Calu3 (cell line): ENCODE data around the gene SPSB1. TPM values are rescaled to one million over a fixed set of nuclear protein-coding genes. Genes with fewer than 3 reads are reported as not detected.

Experiments used
- BruUV-seq: library from RNA; stranded (reverse); fragments of 400-500 nt; replicated peaks from 2 replicates; lab custom pipeline; 2021; lab: Mats Ljungman, UMichigan
- CTCF ChIA-PET: fragments of 300-600 bp; sonication (Branson Sonifier 250); formaldehyde crosslinking; loops from one replicate; lab custom pipeline; 2022; ENCODE audit warnings: antibody characterized with exemption; lab: Charles Lee
- DNase-seq: peaks from one replicate; pipeline ENCODE4 v3.0.0; 2022
- H3K27ac Mint-ChIP-seq: one replicate; pipeline ENCODE4 v1.8.0; 2022; ENCODE audit warnings: mixed read lengths; ENCODE audit not compliant: unreplicated experiment
- H3K27me3 Mint-ChIP-seq: one replicate; pipeline ENCODE4 v1.8.0; 2022; ENCODE audit warnings: mixed read lengths; ENCODE audit not compliant: unreplicated experiment
- H3K36me3 Mint-ChIP-seq: one replicate; pipeline ENCODE4 v1.8.0; 2022; ENCODE audit warnings: mild to moderate bottlenecking, moderate library complexity, mixed read lengths; ENCODE audit not compliant: insufficient read depth, unreplicated experiment
- H3K4me1 Mint-ChIP-seq: one replicate; pipeline ENCODE4 v1.8.0; 2022; ENCODE audit warnings: mild to moderate bottlenecking, low read depth, mixed read lengths; ENCODE audit not compliant: unreplicated experiment
- H3K4me3 Mint-ChIP-seq: one replicate; pipeline ENCODE4 v1.8.0; 2022; ENCODE audit warnings: mild to moderate bottlenecking, low read depth, moderate library complexity, mixed read lengths; ENCODE audit not compliant: unreplicated experiment
- H3K9me3 Mint-ChIP-seq: one replicate; pipeline ENCODE4 v1.8.0; 2022; ENCODE audit warnings: low read depth, mixed read lengths; ENCODE audit not compliant: unreplicated experiment
- intact Hi-C: fragments of 100-400 bp; cut with micrococcal nuclease; formaldehyde crosslinking; loops from one replicate; pipeline ENCODE4 v1.10.0; 2022; ENCODE audit not compliant: unreplicated experiment
- total RNA-seq: library from RNA; stranded (reverse); gene quantifications from 2 replicates; pipeline ENCODE4 v1.2.3, GENCODE V29; 2022
- TF ChIP-seq, protein P1 (sequence below): fragments of 200-600 bp; IDR thresholded peaks from one replicate; pipeline ENCODE4 v1.8.0; 2022; ENCODE audit warnings: antibody characterized with exemption; ENCODE audit not compliant: unreplicated experiment

Gene SPSB1
- total RNA-seq, 1 experiment from 2014 or later = 4.9 TPM

DNA sequence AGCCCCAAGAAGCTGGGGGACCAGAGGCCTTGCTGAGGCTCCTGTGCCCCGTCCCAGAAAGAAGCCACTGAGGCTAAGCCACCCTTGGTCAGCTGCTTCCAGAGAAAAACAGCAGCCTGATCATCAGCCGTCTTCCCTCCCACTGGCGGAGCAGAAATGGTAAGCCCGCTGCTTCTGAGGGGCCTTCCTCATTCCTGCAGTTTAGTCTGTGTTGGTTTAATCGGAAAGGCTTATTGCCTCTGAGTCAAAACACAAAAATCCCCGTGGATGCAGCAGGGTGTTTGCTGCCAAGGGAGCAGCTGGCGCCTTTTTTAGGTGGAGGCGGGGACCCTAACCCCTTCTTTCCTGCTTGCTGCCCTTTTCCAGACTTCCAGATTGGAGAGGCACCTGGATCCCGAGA, 33.9 kb downstream of the SPSB1 start:
- Mint-ChIP-seq H3K4me3 (no peak overlapping the region), H3K36me3 (no peaks in the 10 kb centered on the region), H3K27ac (no peak overlapping the region), H3K27me3 (no peaks in the 10 kb centered on the region), H3K9me3 (no peaks in the 10 kb centered on the region), H3K4me1 (no peaks in the 10 kb centered on the region)
- BruUV-seq = no TSS peak
- intact Hi-C loops = no loop called here
- TF ChIP-seq, protein P1, sequence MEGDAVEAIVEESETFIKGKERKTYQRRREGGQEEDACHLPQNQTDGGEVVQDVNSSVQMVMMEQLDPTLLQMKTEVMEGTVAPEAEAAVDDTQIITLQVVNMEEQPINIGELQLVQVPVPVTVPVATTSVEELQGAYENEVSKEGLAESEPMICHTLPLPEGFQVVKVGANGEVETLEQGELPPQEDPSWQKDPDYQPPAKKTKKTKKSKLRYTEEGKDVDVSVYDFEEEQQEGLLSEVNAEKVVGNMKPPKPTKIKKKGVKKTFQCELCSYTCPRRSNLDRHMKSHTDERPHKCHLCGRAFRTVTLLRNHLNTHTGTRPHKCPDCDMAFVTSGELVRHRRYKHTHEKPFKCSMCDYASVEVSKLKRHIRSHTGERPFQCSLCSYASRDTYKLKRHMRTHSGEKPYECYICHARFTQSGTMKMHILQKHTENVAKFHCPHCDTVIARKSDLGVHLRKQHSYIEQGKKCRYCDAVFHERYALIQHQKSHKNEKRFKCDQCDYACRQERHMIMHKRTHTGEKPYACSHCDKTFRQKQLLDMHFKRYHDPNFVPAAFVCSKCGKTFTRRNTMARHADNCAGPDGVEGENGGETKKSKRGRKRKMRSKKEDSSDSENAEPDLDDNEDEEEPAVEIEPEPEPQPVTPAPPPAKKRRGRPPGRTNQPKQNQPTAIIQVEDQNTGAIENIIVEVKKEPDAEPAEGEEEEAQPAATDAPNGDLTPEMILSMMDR = no peak
- CTCF ChIA-PET = no interaction called here
- no peak for DNase-seq

DNA sequence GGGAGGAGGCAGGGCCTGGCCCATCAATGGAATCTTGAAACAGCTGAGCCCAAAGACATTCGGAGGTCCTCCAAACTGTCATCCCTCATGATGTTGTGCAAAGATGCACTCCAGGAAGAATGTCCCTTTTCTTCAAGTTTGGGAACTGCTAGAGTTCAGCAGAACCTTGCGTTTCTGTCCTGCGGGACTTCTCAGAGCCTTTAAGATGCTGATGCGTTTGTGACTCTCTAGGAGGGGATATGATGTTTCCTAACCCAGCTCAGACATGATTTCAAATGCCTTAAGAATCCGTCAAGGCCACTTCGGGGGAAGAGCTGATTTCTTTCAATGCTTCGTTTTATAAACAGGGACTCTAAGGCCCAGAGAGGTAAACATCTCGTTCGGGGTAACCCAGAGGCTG, 35.5 kb downstream of the SPSB1 start:
- CTCF ChIA-PET = no interaction called here
- H3K36me3 Mint-ChIP-seq = no peaks in the 10 kb centered on the region
- no peaks in the 10 kb centered on the region for H3K4me1 Mint-ChIP-seq
- no peak overlapping the region for H3K27ac Mint-ChIP-seq
- BruUV-seq = no TSS peak
- DNase-seq = no peak
- H3K9me3 Mint-ChIP-seq = no peaks in the 10 kb centered on the region
- no peaks in the 10 kb centered on the region for H3K27me3 Mint-ChIP-seq
- intact Hi-C loops = no loop called here
- no peak overlapping the region for H3K4me3 Mint-ChIP-seq
- TF ChIP-seq, protein P1 = no peak

DNA sequence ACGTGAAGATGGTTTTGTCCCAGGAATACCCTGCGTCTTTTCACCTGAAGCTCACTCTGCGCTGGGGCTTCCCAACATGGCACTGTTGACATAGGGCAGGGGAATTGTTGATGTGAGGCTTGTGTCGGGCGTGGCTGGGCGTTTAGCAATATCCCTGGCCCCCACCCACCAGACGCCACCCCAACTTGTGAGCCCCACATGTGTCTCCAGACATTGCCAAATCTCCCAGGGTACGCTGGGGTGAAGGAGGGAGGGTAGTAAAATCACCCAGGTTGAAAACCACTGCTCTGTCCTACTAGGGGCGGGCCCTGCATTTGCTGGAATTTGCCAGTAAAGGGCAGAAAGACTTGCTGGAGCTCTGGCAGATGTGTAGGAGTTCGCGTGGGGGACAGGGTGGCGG, 36.0 kb downstream of the SPSB1 start:
- no peak overlapping the region for H3K4me3 Mint-ChIP-seq
- no peaks in the 10 kb centered on the region for H3K27me3 Mint-ChIP-seq
- CTCF ChIA-PET = no interaction called here
- TF ChIP-seq, protein P1 = no peak
- no peak overlapping the region for H3K27ac Mint-ChIP-seq
- no peaks in the 10 kb centered on the region for H3K36me3 Mint-ChIP-seq
- no peaks in the 10 kb centered on the region for H3K9me3 Mint-ChIP-seq
- no peak for DNase-seq
- intact Hi-C loops = no loop called here
- no peaks in the 10 kb centered on the region for H3K4me1 Mint-ChIP-seq
- BruUV-seq = no TSS peak

DNA sequence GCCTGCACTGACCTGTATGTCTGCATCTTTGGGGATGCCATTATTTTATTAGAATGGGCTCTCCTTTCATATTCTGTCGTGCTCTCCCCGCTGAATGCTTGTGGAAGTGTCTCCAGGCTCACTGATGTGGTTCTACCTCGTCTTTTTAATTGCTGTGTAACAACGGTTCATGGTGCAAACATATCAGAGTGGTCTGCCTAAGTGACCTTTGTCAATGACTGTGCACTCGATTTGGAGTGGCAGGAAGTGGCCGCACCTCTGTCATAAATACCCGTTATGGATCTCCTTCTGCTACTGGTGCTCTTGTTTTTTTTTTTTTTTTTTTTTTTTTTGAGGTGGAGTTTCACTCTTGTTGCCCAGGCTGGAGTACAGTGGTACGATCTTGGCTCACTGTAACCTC, 38.3 kb downstream of the SPSB1 start:
- CTCF ChIA-PET = no interaction called here
- Mint-ChIP-seq H3K9me3 (no peaks in the 10 kb centered on the region), H3K36me3 (no peaks in the 10 kb centered on the region), H3K4me3 (no peak overlapping the region), H3K27ac (no peak overlapping the region), H3K4me1 (no peaks in the 10 kb centered on the region), H3K27me3 (no peaks in the 10 kb centered on the region)
- intact Hi-C loops = no loop called here
- BruUV-seq = no TSS peak
- DNase-seq = no peak
- TF ChIP-seq, protein P1 = no peak
